ENCODE results near the gene NEURL4.

NEURL4 gene

DNA sequence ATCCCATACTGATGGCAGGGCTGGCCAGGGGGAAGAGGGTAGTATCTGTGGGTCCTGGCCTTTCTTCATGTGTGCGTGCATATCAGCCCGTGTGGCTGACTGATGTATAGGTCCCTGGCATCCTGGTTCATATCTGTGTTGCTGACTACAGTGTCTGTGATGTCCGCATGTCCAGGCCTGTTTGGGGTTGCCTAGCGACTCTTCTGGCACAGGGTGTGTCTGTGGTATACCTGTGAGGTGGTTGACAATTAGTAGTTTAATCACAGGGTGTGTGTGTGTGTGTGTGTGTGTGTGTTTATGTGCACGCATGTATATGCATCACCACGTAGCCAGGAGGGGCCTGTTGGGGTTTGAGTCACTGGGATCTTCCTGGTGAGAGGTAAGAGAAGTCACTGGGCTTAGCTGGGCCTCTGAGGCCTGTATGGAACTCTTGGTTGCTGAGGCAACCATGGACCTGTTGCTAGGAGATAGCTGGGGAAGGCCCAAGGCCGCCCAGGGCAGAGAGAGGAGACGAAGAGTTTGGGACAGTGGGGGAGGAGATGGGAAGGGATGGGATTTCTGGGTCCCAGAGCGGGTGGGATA, 25.2 kb upstream of the NEURL4 start:
- no peak for DNase-seq (ENCODE audit: extremely low read depth, low read depth)
- H3K4me3 ChIP-seq (replicated peaks; ENCODE audit: low read depth, low read length), result no peak overlapping the region
- TF ChIP-seq CTCF (IDR thresholded peaks at IDR 0.05; ENCODE audit: low read depth, low read length, missing control alignments), result no peak

DNA sequence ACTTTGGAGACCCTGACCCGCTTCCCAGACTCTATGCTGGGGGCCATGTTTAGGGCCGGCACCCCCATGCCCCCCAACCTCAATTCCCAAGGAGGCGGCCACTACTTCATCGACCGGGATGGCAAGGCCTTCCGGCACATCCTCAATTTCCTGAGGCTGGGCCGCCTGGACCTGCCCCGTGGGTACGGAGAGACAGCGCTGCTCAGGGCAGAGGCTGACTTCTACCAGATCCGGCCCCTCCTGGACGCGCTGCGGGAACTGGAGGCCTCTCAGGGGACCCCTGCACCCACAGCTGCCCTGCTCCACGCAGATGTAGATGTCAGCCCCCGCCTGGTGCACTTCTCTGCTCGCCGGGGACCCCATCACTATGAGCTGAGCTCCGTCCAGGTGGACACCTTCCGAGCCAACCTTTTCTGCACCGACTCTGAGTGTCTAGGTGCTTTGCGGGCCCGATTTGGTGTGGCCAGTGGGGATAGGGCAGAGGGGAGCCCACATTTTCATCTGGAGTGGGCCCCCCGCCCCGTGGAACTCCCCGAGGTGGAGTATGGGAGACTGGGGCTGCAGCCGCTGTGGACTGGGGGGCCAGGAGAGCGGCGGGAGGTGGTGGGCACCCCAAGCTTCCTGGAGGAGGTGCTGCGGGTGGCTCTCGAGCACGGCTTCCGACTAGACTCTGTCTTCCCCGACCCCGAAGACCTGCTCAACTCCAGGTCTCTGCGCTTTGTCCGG, 23.9 kb upstream of the NEURL4 start:
- H3K4me3 ChIP-seq (replicated peaks; ENCODE audit: low read depth, low read length), result peak overlapping the region; percentile 66

GRCh38 chr17:7352503-7352889, 23.4 kb upstream of the NEURL4 start:
- peak overlapping the region; percentile 66 for H3K4me3 ChIP-seq (replicated peaks; ENCODE audit: low read depth, low read length)
- no peak for DNase-seq (ENCODE audit: extremely low read depth, low read depth)
- TF ChIP-seq CTCF (IDR thresholded peaks at IDR 0.05; ENCODE audit: low read depth, low read length, missing control alignments), result no peak

More for the DNA sequence above, 23.9 kb upstream of the NEURL4 start:
- TF ChIP-seq CTCF (IDR thresholded peaks at IDR 0.05; ENCODE audit: low read depth, low read length, missing control alignments), result no peak
- DNase-seq (ENCODE audit: extremely low read depth, low read depth), result no peak

- peak within 1 kb of the TSS; percentile 66 for H3K4me3 ChIP-seq (replicated peaks; ENCODE audit: low read depth, low read length)
- TF ChIP-seq CTCF (IDR thresholded peaks at IDR 0.05; ENCODE audit: low read depth, low read length, missing control alignments), result peak; percentile 41
- no peak for DNase-seq (ENCODE audit: extremely low read depth, low read depth)
Measured at GRCh38 chr17:7351665-7352502, 22.7 kb upstream of the NEURL4 start, which contains the start of gene KCTD11. Gene KCTD11, plus strand, starts transcription at chr17:7352162.

DNA sequence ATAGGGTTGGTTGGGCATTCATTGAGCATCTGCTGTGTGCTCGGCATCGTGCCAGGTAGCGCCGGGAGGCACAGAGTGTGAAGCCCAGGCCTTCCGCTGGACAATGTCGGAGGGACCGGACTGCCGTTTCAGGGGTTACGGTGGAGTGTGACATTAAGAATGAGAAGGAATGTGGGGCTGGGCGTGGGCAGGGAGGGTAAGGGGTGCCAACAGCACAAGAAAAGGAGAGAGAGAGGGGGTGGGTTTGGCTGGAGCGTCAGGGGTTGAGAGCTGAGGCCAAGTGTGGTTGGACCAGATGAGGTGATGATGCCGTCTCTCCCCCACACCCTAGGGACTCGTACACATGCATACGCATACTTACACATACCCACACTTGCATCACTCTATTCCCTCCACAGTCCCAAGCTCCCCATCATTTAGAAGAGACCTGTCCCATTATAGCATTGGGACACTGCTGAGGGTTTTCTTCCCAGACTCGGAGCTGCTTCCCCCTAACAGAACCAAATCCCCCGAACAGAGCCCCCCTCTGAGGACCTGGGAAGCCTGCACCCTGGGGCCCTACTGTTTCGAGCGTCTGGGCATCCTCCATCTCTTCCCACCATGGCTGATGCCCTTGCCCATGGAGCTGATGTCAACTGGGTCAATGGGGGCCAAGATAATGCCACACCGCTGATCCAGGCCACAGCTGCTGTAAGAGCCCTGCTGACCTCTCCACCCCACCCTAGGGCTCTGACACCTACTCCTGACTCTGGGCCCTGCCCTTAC, 19.5 kb upstream of the NEURL4 start:
- H3K4me3 ChIP-seq (replicated peaks; ENCODE audit: low read depth, low read length), result no peak overlapping the region
- TF ChIP-seq CTCF (IDR thresholded peaks at IDR 0.05; ENCODE audit: low read depth, low read length, missing control alignments), result no peak
- DNase-seq (ENCODE audit: extremely low read depth, low read depth), result no peak

Measured in HFF-Myc (cell line).